Lower leg skin (tissue), 3 donors: Measurements from ENCODE around the gene TMEM151B.

ENCODE experiments used
- CTCF ChIP-seq, 3 donors: fragments of 450-650 bp; IDR thresholded peaks; one replicate each; pipeline ENCODE4 v1.5.1; 2016; ENCODE audit warnings: antibody characterized with exemption in 3 of 3, mild to moderate bottlenecking in 3 of 3, moderate library complexity in 2 of 3
- POLR2A ChIP-seq, 2 donors: fragments of 450-650 bp; IDR thresholded peaks; one replicate each; pipeline ENCODE4 v1.6.1; 2016 to 2017; ENCODE audit warnings: antibody characterized with exemption in 2 of 2, mild to moderate bottlenecking in 1 of 2, moderate library complexity in 1 of 2

- TF ChIP-seq CTCF (IDR thresholded peaks at IDR 0.05), result no peak
- no peak for TF ChIP-seq POLR2A (IDR thresholded peaks at IDR 0.05)
These were observed 13.6 kb upstream of the TMEM151B start for GRCh38 chr6:44256775-44257024.
